IMR-90 (cell line): ENCODE measurements around the gene MAP1LC3B2. TPM values are rescaled to one million over a fixed set of nuclear protein-coding genes. Genes with fewer than 3 reads are reported as not detected.

Experiments used
- ATAC-seq: fragments of 200-7000 bp; cut with Tn5 transposase; 2 replicates; pipeline ENCODE4 v1.9.1; 2020; ENCODE audit warnings: low read depth, mild to moderate bottlenecking, moderate library complexity
- BruUV-seq: library from RNA; stranded (reverse); fragments of 400-500 nt; replicated peaks from 2 replicates; lab custom pipeline; 2021; lab: Mats Ljungman, UMichigan
- CTCF ChIA-PET: fragments of 300-600 bp; formaldehyde crosslinking; extraction: SDS; loops from one replicate; lab custom pipeline; 2021; ENCODE audit warnings: antibody characterized with exemption; lab: Yijun Ruan, JAX
- POLR2A ChIA-PET: fragments of 300-600 bp; sonication (Branson Sonifier 250); formaldehyde crosslinking; loops from one replicate; lab custom pipeline; 2022; ENCODE audit warnings: antibody characterized with exemption; ENCODE audit not compliant: unreplicated experiment; lab: Charles Lee
- DNase-seq: peaks from one replicate; pipeline ENCODE4 v3.0.0; 2013
- H2AFZ ChIP-seq: replicated peaks from 2 replicates; pipeline ENCODE3; 2013; ENCODE audit warnings: low read length, mild to moderate bottlenecking; ENCODE audit not compliant: poor library complexity
- H2AK5ac ChIP-seq: 2 replicates; pipeline ENCODE4 v1.6.1; 2013; ENCODE audit warnings: low read depth, low read length, inconsistent platforms
- H2AK9ac ChIP-seq: replicated peaks from 2 replicates; pipeline ENCODE3; 2013; ENCODE audit warnings: mild to moderate bottlenecking, low read depth, low read length, moderate library complexity; ENCODE audit not compliant: poor library complexity
- H2BK120ac ChIP-seq: 2 replicates; pipeline ENCODE4 v1.6.1; 2013; ENCODE audit warnings: low read depth, low read length, inconsistent platforms
- H2BK15ac ChIP-seq: 3 replicates; pipeline ENCODE4 v1.6.1; 2013; ENCODE audit warnings: low read depth, low read length, inconsistent platforms
- H2BK20ac ChIP-seq: 2 replicates; pipeline ENCODE4 v1.6.1; 2013; ENCODE audit warnings: low read depth, mild to moderate bottlenecking, inconsistent platforms, low read length, moderate library complexity
- H2BK5ac ChIP-seq: 2 replicates; pipeline ENCODE4 v1.6.1; 2013; ENCODE audit warnings: mild to moderate bottlenecking, low read depth, low read length, inconsistent platforms; ENCODE audit not compliant: poor library complexity, severe bottlenecking
- H3K14ac ChIP-seq: replicated peaks from 2 replicates; pipeline ENCODE4 v1.6.1; 2013; ENCODE audit warnings: low read depth, low read length, inconsistent platforms
- H3K18ac ChIP-seq: 2 replicates; pipeline ENCODE4 v1.6.1; 2013; ENCODE audit warnings: low read depth, low read length, control low read depth
- H3K23ac ChIP-seq: 2 replicates; pipeline ENCODE4 v1.6.1; 2013; ENCODE audit warnings: low read depth, low read length, inconsistent platforms
- H3K27ac ChIP-seq: 2 replicates; pipeline ENCODE4 v1.5.1; 2013; ENCODE audit warnings: mild to moderate bottlenecking, control low read depth, low read length; ENCODE audit not compliant: insufficient read depth
- H3K27me3 ChIP-seq: 2 replicates; pipeline ENCODE4 v1.6.1; 2013; ENCODE audit warnings: low read length; ENCODE audit not compliant: control insufficient read depth, insufficient read depth
- H3K36me3 ChIP-seq: 2 replicates; pipeline ENCODE4 v1.6.1; 2013; ENCODE audit warnings: low read length, mixed read lengths; ENCODE audit not compliant: control insufficient read depth, insufficient read depth
- H3K4ac ChIP-seq: 2 replicates; pipeline ENCODE4 v1.6.1; 2013; ENCODE audit warnings: low read depth, low read length, inconsistent platforms
- H3K4me1 ChIP-seq: 2 replicates; pipeline ENCODE4 v1.6.1; 2013; ENCODE audit warnings: low read length, mixed read lengths; ENCODE audit not compliant: control insufficient read depth, insufficient read depth
- H3K4me2 ChIP-seq: 2 replicates; pipeline ENCODE4 v1.6.1; 2013; ENCODE audit warnings: low read depth, mild to moderate bottlenecking, control low read depth, low read length, moderate library complexity
- H3K4me3 ChIP-seq: 2 replicates; pipeline ENCODE4 v1.5.1; 2013; ENCODE audit warnings: low read depth, mild to moderate bottlenecking, control low read depth, low read length, moderate library complexity; ENCODE audit not compliant: insufficient read depth
- H3K56ac ChIP-seq: 2 replicates; pipeline ENCODE4 v1.6.1; 2013; ENCODE audit warnings: low read length, inconsistent platforms; ENCODE audit not compliant: insufficient read depth; ENCODE audit errors: extremely low read depth
- H3K79me1 ChIP-seq, 2 experiments: 2 replicates each; pipeline ENCODE4 v1.6.1; 2013; ENCODE audit warnings: low read length in 2 of 2, inconsistent platforms in 1 of 2, low read depth in 1 of 2
- H3K9ac ChIP-seq: 2 replicates; pipeline ENCODE4 v1.6.1; 2013; ENCODE audit warnings: low read depth, low read length, control low read depth
- H3K9me1 ChIP-seq: 2 replicates; pipeline ENCODE4 v1.6.1; 2013; ENCODE audit warnings: low read length, inconsistent platforms; ENCODE audit not compliant: insufficient read depth
- H3K9me3 ChIP-seq: 2 replicates; pipeline ENCODE4 v1.6.1; 2013; ENCODE audit warnings: low read length; ENCODE audit not compliant: control insufficient read depth, insufficient read depth
- H4K20me1 ChIP-seq: 2 replicates; pipeline ENCODE4 v1.6.1; 2013; ENCODE audit warnings: low read length, inconsistent platforms; ENCODE audit not compliant: insufficient read depth
- H4K5ac ChIP-seq: 2 replicates; pipeline ENCODE4 v1.6.1; 2013; ENCODE audit warnings: mild to moderate bottlenecking, low read depth, low read length, control low read depth
- H4K8ac ChIP-seq, 2 experiments: 2 replicates each; pipeline ENCODE4 v1.6.1; 2013; ENCODE audit warnings: low read depth in 2 of 2, low read length in 2 of 2, control low read depth in 1 of 2, inconsistent platforms in 1 of 2
- H4K91ac ChIP-seq: 2 replicates; pipeline ENCODE4 v1.6.1; 2013; ENCODE audit warnings: low read depth, low read length, inconsistent platforms; ENCODE audit not compliant: insufficient read depth
- CEBPB ChIP-seq: IDR thresholded peaks from 2 replicates; pipeline ENCODE4 v1.6.1; 2012; ENCODE audit warnings: low read depth, low read length, improper control_type of control experiment
- CHD1 ChIP-seq: IDR thresholded peaks from 2 replicates; pipeline ENCODE4 v1.6.1; 2012; ENCODE audit warnings: low read depth, low read length, improper control_type of control experiment
- ELK1 ChIP-seq: fragments of 150-350 bp; IDR thresholded peaks from 2 replicates; pipeline ENCODE4 v1.6.1; 2016; ENCODE audit warnings: low read depth, mild to moderate bottlenecking, low read length, moderate library complexity, borderline replicate concordance
- FOS ChIP-seq: fragments of 150-350 bp; IDR thresholded peaks from 2 replicates; pipeline ENCODE4 v1.6.1; 2016; ENCODE audit warnings: low read depth, low read length
- MAFK ChIP-seq: IDR thresholded peaks from 2 replicates; pipeline ENCODE4 v1.6.1; 2012; ENCODE audit warnings: low read depth, low read length, improper control_type of control experiment
- MAZ ChIP-seq: IDR thresholded peaks from 2 replicates; pipeline ENCODE4 v1.6.1; 2012; ENCODE audit warnings: low read depth, mild to moderate bottlenecking, low read length, improper control_type of control experiment, moderate library complexity, borderline replicate concordance
- MXI1 ChIP-seq: IDR thresholded peaks from 2 replicates; pipeline ENCODE4 v1.6.1; 2012; ENCODE audit warnings: low read depth, mild to moderate bottlenecking, low read length, moderate library complexity, borderline replicate concordance
- NFE2L2 ChIP-seq: fragments of 150-350 bp; IDR thresholded peaks from 2 replicates; pipeline ENCODE4 v1.6.1; 2016; ENCODE audit warnings: low read depth, mild to moderate bottlenecking, low read length
- POLR2A ChIP-seq: IDR thresholded peaks from 2 replicates; pipeline ENCODE4 v1.6.1; 2012; ENCODE audit warnings: mild to moderate bottlenecking, low read depth, low read length
- RAD21 ChIP-seq: IDR thresholded peaks from 2 replicates; pipeline ENCODE4 v1.6.1; 2012; ENCODE audit warnings: low read length, improper control_type of control experiment
- RCOR1 ChIP-seq: IDR thresholded peaks from 2 replicates; pipeline ENCODE4 v1.6.1; 2012; ENCODE audit warnings: mild to moderate bottlenecking, low read length, improper control_type of control experiment; ENCODE audit not compliant: insufficient replicate concordance
- WGBS, 2 experiments: methylation state at CpG; one replicate each; pipeline versions ENCODE4 v1.1.5 to v1.1.7; 2013; ENCODE audit warnings: missing lambda C conversion rate in 2 of 2; ENCODE audit not compliant: insufficient read length in 1 of 2; ENCODE audit errors: extremely low coverage in 2 of 2; 5-methylcytosine and 5-hydroxymethylcytosine counted together
- dilution Hi-C: fragments of 300-500 bp; cut with HindIII; formaldehyde crosslinking; loops from one replicate; pipeline ENCODE4 v1.14.3; 2018; ENCODE audit warnings: low sequenced_read_pairs; ENCODE audit not compliant: unreplicated experiment
- in situ Hi-C: fragments of 300-500 bp; cut with MboI; formaldehyde crosslinking; loops from 3 replicates; pipeline ENCODE4 v1.14.3; 2019; ENCODE audit warnings: low sequenced_read_pairs, inconsistent platforms, mixed read lengths
- intact Hi-C: fragments of 100-400 bp; cut with micrococcal nuclease; formaldehyde crosslinking; loops from 2 replicates; pipeline ENCODE4 v1.10.0; 2022
- polyA plus RNA-seq, 3 experiments: library from polyadenylated mRNA; depleted of rRNA; stranded (reverse); fragments of >200 nt; gene quantifications; 2 replicates each; pipeline ENCODE4 v1.2.3, GENCODE V29; 2012; ENCODE audit warnings: low replicate concordance in 1 of 3
- total RNA-seq: library from RNA; depleted of rRNA; stranded (reverse); fragments of >200 nt; gene quantifications from 2 replicates; pipeline ENCODE4 v1.2.3, GENCODE V29; 2012
- TF ChIP-seq, protein P1 (sequence below): fragments of 150-350 bp; IDR thresholded peaks from 2 replicates; pipeline ENCODE4 v1.6.1; 2017; ENCODE audit warnings: mild to moderate bottlenecking, antibody characterized with exemption, low read length, low read depth

The MAP1LC3B2 gene
- total and polyA plus RNA-seq, 2 of the 4 experiments (the other 2 are of a cell fraction), result 1.4 TPM; not detected in 1

DNA sequence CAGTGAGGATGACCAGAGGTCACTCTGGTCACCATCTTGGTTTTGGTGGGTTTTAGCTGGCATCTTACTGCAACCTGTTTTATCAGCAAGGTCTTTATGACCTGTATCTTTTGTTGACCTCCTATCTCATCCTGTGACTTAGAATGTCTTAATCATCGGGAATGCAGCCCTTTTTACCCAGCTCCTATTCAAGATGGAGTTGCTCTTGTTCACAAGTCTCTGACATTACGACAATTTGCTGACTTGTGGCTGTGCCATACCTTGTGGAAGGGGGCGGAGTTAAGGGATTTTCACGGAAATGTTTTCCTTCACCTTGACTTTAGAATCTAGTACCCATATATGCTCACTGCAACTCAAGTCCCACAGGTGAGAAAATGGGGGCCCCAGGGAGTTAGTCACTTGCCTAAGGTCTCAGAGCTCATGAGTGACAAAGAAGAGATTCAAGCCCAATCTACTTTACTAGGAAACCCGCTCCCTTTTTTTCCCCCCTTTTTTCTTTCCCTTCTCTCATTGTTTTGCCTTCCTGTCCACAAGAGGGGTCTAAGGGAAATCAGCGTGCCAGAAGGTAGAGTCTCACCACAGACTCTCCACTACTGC, 2.7 kb upstream of the MAP1LC3B2 start:
- no peak overlapping the region for H3K23ac ChIP-seq
- no peak overlapping the region for H3K27ac ChIP-seq
- H3K14ac ChIP-seq, result no peak overlapping the region
- H3K9ac ChIP-seq, result no peak overlapping the region
- WGBS, 2 experiments, result no CpG with 5 or more reads among the region's 6 CpGs
- H2AK9ac ChIP-seq, result no peak overlapping the region
- in situ Hi-C loops, result no loop called here
- no peak overlapping the region for H3K4me3 ChIP-seq
- no peak overlapping the region for H3K4me2 ChIP-seq
- intact Hi-C loops, result loop anchor here (2.0 kb wide), 1 partner anchor 20 kb away; no protein-coding TSS in a partner anchor
- no peak overlapping the region for H2BK5ac ChIP-seq
- POLR2A ChIA-PET, result no interaction called here
- no peak overlapping the region for H2BK15ac ChIP-seq
- no peak overlapping the region for H2BK20ac ChIP-seq
- no peak overlapping the region for H4K91ac ChIP-seq
- ATAC-seq, result no peak
- no TSS peak for BruUV-seq
- no peak overlapping the region for H2AK5ac ChIP-seq
- no peaks in the 10 kb centered on the region for H3K9me3 ChIP-seq
- CTCF ChIA-PET, result no interaction called here
- H2BK120ac ChIP-seq, result no peak overlapping the region
- no peaks in the 10 kb centered on the region for H3K27me3 ChIP-seq
- no peaks in the 10 kb centered on the region for H3K9me1 ChIP-seq
- no peak for DNase-seq
- no peak overlapping the region for H3K4ac ChIP-seq
- H4K5ac ChIP-seq, result no peak overlapping the region
- H4K20me1 ChIP-seq, result no peaks in the 10 kb centered on the region
- dilution Hi-C loops, result no loop called here
- no peak overlapping the region for H4K8ac ChIP-seq
- no peaks in the 10 kb centered on the region for H3K79me1 ChIP-seq
- TF ChIP-seq MXI1 (no peak), CHD1 (no peak), ELK1 (no peak), CEBPB (no peak), RAD21 (no peak), RCOR1 (no peak), MAFK (no peak), POLR2A (no peak), MAZ (no peak), FOS (no peak), NFE2L2 (no peak)
- TF ChIP-seq, protein P1, sequence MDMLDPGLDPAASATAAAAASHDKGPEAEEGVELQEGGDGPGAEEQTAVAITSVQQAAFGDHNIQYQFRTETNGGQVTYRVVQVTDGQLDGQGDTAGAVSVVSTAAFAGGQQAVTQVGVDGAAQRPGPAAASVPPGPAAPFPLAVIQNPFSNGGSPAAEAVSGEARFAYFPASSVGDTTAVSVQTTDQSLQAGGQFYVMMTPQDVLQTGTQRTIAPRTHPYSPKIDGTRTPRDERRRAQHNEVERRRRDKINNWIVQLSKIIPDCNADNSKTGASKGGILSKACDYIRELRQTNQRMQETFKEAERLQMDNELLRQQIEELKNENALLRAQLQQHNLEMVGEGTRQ, result no peak
- no peak overlapping the region for H2AFZ ChIP-seq
- H3K18ac ChIP-seq, result no peak overlapping the region
- no peaks in the 10 kb centered on the region for H3K36me3 ChIP-seq
- no peak overlapping the region for H3K56ac ChIP-seq
- peaks cover 4% of the 10 kb centered on the region for H3K4me1 ChIP-seq
